CD4-positive, alpha-beta T cell treated with Interleukin-2 at 100 ng/mL for 4 hours (primary cell): ENCODE measurements around the gene UBQLN4.
"Not testable (repeated sequence)": the region's sequence is repeated elsewhere in the genome, so short reads cannot be mapped to it uniquely, and the experiment has no call there.

ENCODE experiments used
- DNase-seq: peaks from one replicate; pipeline ENCODE4 v3.0.0-alpha.2; 2020; ENCODE audit warnings: low spot score

Gene UBQLN4

GRCh38 chr1:156060937-156061636 lies 7.5 kb upstream of the UBQLN4 start, which contains the start of gene RAB25:
Gene RAB25, plus strand, starts transcription at chr1:156061160. Its CDS starts 241 bp downstream, at chr1:156061401.
- DNase-seq: no peak

- no peak for DNase-seq
These were observed 2.8 kb upstream of the UBQLN4 start for GRCh38 chr1:156056326-156056849.

GRCh38 chr1:156055281-156056048 lies 1.9 kb upstream of the UBQLN4 start:
- DNase-seq: no peak

- peak; percentile 97 for DNase-seq
These were observed 1.1 kb upstream of the UBQLN4 start, which contains the start of gene LAMTOR2 for GRCh38 chr1:156054500-156055280. Gene LAMTOR2, plus strand, starts transcription at chr1:156054782. Its CDS starts 108 bp downstream, at chr1:156054890.

GRCh38 chr1:156052862-156053767 lies 483 bp downstream of the UBQLN4 start:
- DNase-seq: peak; percentile 59

GRCh38 chr1:156051011-156051725 lies 2.4 kb downstream of the UBQLN4 start:
- DNase-seq: no peak

- DNase-seq: no peak
These were observed 3.2 kb downstream of the UBQLN4 start for GRCh38 chr1:156050376-156050775.

- no peak for DNase-seq
These were observed 4.8 kb downstream of the UBQLN4 start for GRCh38 chr1:156048663-156049258.

- no peak for DNase-seq
These were observed 8.5 kb downstream of the UBQLN4 start for GRCh38 chr1:156045076-156045475.

- no peak for DNase-seq
These were observed 10.8 kb downstream of the UBQLN4 start for GRCh38 chr1:156042828-156043227.

- not testable (repeated sequence) for DNase-seq
These were observed 18.6 kb downstream of the UBQLN4 start for GRCh38 chr1:156034991-156035390.

- no peak for DNase-seq
These were observed 20.6 kb downstream of the UBQLN4 start for GRCh38 chr1:156033011-156033410.

GRCh38 chr1:156026588-156026987 lies 27.0 kb downstream of the UBQLN4 start:
- DNase-seq: no peak

GRCh38 chr1:156025876-156026275 lies 27.7 kb downstream of the UBQLN4 start:
- peak; percentile 6 for DNase-seq

GRCh38 chr1:156024801-156025200 lies 28.8 kb downstream of the UBQLN4 start:
- no peak for DNase-seq

- DNase-seq: no peak
These were observed 31.6 kb downstream of the UBQLN4 start for GRCh38 chr1:156021954-156022353.

- no peak for DNase-seq
These were observed 32.5 kb downstream of the UBQLN4 start for GRCh38 chr1:156021093-156021428.

GRCh38 chr1:156020293-156021092 lies 33.1 kb downstream of the UBQLN4 start, which contains the start of gene SSR2:
Gene SSR2, minus strand, starts transcription at chr1:156020951. Its CDS starts 784 bp downstream, at chr1:156020167.
- DNase-seq: peak; percentile 88

- DNase-seq: no peak
These were observed 33.7 kb downstream of the UBQLN4 start for GRCh38 chr1:156019946-156020292.
